Esophagus squamous epithelium (tissue), 4 donors: ENCODE measurements around the gene ENPP7.

ENCODE experiments used
- CTCF ChIP-seq, 6 experiments: fragments of 450-650 bp in 4 of 6; fragments of 200-600 bp in 2 of 6; sonication (generic) in 2 of 6; IDR thresholded peaks; one replicate each; pipeline ENCODE4 v1.5.1; 2016 to 2019; ENCODE audit warnings: antibody characterized with exemption in 6 of 6, mild to moderate bottlenecking in 4 of 6, moderate library complexity in 4 of 6
- POLR2A ChIP-seq, 4 donors: fragments of 450-650 bp; IDR thresholded peaks; one replicate each; pipeline ENCODE4 v1.6.1; 2017; ENCODE audit warnings: antibody characterized with exemption in 4 of 4, mild to moderate bottlenecking in 4 of 4, moderate library complexity in 3 of 4

GRCh38 chr17:79760197-79760906 lies 29.6 kb downstream of the ENPP7 start:
- TF ChIP-seq CTCF (IDR thresholded peaks at IDR 0.05) (no peak), POLR2A (IDR thresholded peaks at IDR 0.05) (no peak)
